ENCODE data around the gene GPAT3. TPM values are rescaled to one million over a fixed set of nuclear protein-coding genes. Genes with fewer than 3 reads are reported as not detected.

GPAT3 gene
- polyA plus RNA-seq, 1 experiment: 15.0 TPM

DNA sequence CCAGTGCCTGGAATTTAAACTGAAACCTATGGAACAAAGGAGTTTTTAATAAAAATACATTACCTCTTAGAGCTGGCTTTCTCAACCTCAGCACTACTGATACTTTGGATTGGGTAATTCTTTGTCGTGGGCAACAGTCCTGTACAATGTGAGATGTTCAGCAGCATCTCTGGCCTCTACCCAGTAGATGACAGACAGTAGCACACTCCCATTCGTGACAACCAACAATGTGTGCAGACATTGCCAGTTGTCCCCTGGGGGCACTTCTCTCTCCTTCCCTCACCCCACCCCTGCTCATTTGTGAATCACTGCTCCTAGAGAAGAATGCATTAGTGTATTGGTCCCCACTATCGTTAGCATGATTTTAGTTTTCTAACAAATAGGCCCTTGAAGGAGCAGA is 16.2 kb downstream of the GPAT3 start:
- ChIA-PET CTCF (no interaction called here), POLR2A (no interaction called here)
- Histone ChIP-seq H3K27me3 (ENCODE audit: control insufficient read depth, insufficient read depth, low read length) (no peaks in the 10 kb centered on the region), H3K9me3 (ENCODE audit: control insufficient read depth, insufficient read depth, low read length) (no peaks in the 10 kb centered on the region), H3K4me3 (ENCODE audit: low read depth, low read length) (no peak overlapping the region), H3K27ac (ENCODE audit: low read depth, low read length) (no peak overlapping the region)
- TF ChIP-seq, protein P1, sequence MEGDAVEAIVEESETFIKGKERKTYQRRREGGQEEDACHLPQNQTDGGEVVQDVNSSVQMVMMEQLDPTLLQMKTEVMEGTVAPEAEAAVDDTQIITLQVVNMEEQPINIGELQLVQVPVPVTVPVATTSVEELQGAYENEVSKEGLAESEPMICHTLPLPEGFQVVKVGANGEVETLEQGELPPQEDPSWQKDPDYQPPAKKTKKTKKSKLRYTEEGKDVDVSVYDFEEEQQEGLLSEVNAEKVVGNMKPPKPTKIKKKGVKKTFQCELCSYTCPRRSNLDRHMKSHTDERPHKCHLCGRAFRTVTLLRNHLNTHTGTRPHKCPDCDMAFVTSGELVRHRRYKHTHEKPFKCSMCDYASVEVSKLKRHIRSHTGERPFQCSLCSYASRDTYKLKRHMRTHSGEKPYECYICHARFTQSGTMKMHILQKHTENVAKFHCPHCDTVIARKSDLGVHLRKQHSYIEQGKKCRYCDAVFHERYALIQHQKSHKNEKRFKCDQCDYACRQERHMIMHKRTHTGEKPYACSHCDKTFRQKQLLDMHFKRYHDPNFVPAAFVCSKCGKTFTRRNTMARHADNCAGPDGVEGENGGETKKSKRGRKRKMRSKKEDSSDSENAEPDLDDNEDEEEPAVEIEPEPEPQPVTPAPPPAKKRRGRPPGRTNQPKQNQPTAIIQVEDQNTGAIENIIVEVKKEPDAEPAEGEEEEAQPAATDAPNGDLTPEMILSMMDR (IDR thresholded peaks at IDR 0.05; ENCODE audit: low read depth, low read length): no peak
- no peak for DNase-seq (ENCODE audit: low read depth, low spot score)

DNA sequence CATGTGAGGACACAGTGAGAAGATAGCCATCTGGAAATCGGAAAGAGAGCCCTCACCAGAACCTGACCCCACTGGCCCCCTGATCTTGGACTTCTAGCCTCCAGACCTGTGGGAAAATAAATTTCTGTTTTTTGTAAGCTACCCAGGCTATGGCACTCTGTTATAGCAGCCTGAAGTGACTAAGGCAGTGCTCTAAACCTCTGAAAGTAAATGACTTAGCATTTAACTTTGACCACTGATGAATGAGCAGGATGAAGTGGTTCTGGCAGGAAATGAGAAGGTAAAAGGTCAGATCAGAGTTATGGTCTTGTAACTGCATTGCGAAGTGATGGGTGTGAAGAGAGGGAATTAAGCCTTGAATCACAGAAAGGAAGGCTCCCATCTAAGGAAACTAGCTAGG is 17.0 kb downstream of the GPAT3 start:
- CTCF ChIA-PET: no interaction called here
- H3K27ac ChIP-seq (ENCODE audit: low read depth, low read length): peak overlapping the region; percentile 69
- H3K27me3 ChIP-seq (ENCODE audit: control insufficient read depth, insufficient read depth, low read length): no peaks in the 10 kb centered on the region
- H3K4me3 ChIP-seq (ENCODE audit: low read depth, low read length): no peak overlapping the region
- no peaks in the 10 kb centered on the region for H3K9me3 ChIP-seq (ENCODE audit: control insufficient read depth, insufficient read depth, low read length)
- POLR2A ChIA-PET: interaction anchor here (1.8 kb wide), 1 partner anchor 78 kb away, joined by 5 read pairs; no protein-coding TSS in a partner anchor
- TF ChIP-seq, protein P1 (IDR thresholded peaks at IDR 0.05; ENCODE audit: low read depth, low read length): no peak
- no peak for DNase-seq (ENCODE audit: low read depth, low spot score)

DNA sequence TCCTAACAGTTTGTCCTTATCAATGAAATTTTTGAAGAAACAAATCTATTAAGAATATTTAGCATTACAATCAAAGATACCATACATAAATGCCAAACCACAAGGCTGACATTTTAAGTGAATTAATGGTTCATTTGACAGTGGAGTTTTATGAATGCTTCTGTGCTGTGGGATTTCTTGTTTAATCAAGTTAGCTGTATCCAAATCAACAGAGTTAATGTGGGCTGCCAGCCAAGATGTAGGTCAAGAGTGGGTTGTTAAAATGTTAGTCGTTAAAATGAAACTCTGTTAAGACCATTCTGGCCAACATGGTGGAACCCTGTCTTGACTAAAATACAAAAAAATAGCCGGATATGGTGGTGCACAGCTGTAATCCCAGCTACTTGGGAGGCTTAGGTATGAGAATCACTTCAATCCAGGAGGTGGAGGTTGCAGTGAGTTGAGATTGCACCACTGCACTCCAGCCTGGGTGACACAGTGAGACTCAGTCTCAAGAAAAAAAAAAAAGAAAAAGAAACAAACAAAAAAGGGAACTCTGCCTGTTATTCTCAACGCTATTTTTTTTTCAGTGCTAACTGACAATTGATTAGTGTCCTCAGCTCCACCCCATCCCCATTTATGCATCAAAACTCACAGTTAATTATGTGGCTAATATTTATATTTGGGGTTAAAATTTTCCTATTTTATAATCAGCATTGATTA is 20.2 kb downstream of the GPAT3 start:
- TF ChIP-seq, protein P1 (IDR thresholded peaks at IDR 0.05; ENCODE audit: low read depth, low read length): no peak
- POLR2A ChIA-PET: no interaction called here
- H3K27me3 ChIP-seq (ENCODE audit: control insufficient read depth, insufficient read depth, low read length): no peaks in the 10 kb centered on the region
- no peak overlapping the region for H3K27ac ChIP-seq (ENCODE audit: low read depth, low read length)
- H3K4me3 ChIP-seq (ENCODE audit: low read depth, low read length): no peak overlapping the region
- no peak for DNase-seq (ENCODE audit: low read depth, low spot score)
- no peaks in the 10 kb centered on the region for H3K9me3 ChIP-seq (ENCODE audit: control insufficient read depth, insufficient read depth, low read length)
- CTCF ChIA-PET: interaction anchor here (0.6 to 1.4 kb wide), 2 partner anchors 9 to 64 kb away, joined by 4 read pairs; no protein-coding TSS in a partner anchor

DNA sequence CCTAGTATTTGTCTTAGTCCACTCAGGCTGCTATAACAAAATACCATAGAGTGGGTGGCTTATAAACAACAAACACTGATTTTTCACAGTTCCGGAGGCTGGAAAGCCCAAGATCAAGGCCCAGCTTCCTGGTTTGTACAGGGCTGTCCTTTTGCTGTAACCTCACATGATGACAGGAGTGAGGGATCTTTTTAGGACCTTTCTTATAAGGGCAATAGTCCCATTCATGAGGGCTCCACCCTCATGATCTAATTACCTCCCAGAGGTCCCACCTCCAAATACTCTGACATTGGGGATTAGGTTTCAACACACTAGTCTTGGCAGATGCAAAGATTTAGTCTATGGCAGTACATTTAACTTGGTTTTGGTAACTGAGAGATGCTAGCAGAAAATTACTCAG is 20.9 kb downstream of the GPAT3 start:
- CTCF ChIA-PET: no interaction called here

DNA sequence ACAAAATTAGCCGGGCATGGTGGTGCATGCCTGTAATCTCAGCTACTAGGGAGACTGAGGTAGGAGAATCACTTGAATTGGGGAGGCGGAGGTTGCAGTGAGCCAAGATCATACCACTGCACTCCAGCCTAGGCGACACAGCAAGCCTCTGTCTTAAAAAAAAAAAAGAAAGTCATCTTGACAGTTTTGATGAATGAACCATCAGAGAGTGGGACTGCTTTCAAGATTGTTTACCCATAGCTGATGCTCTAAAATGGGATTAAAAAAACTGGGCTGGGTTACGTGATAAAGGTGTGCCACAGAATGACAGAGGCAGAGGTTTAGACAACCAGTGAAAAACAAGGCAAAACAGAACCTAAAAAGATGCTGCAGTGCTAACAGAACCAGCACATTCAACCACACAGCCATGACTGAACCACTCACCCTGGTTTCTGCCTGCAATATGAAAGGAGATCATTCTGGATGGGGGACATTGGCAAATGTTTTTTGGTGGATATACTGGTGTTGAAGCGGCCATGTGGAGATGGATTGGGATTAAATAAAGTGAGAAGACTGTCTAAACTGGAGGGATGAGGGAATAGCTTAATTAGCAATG is 22.2 kb downstream of the GPAT3 start:
- Histone ChIP-seq H3K9me3 (ENCODE audit: control insufficient read depth, insufficient read depth, low read length) (no peaks in the 10 kb centered on the region), H3K27ac (ENCODE audit: low read depth, low read length) (no peak overlapping the region), H3K27me3 (ENCODE audit: control insufficient read depth, insufficient read depth, low read length) (no peaks in the 10 kb centered on the region), H3K4me3 (ENCODE audit: low read depth, low read length) (no peak overlapping the region)
- no peak for DNase-seq (ENCODE audit: low read depth, low spot score)
- CTCF ChIA-PET: no interaction called here
- POLR2A ChIA-PET: no interaction called here
- TF ChIP-seq, protein P1 (IDR thresholded peaks at IDR 0.05; ENCODE audit: low read depth, low read length): no peak

More for the DNA sequence above, 20.9 kb downstream of the GPAT3 start:
- no peak for DNase-seq (ENCODE audit: low read depth, low spot score)
- Histone ChIP-seq H3K27ac (ENCODE audit: low read depth, low read length) (no peak overlapping the region), H3K4me3 (ENCODE audit: low read depth, low read length) (no peak overlapping the region), H3K9me3 (ENCODE audit: control insufficient read depth, insufficient read depth, low read length) (no peaks in the 10 kb centered on the region), H3K27me3 (ENCODE audit: control insufficient read depth, insufficient read depth, low read length) (no peaks in the 10 kb centered on the region)
- POLR2A ChIA-PET: no interaction called here
- TF ChIP-seq, protein P1 (IDR thresholded peaks at IDR 0.05; ENCODE audit: low read depth, low read length): no peak

All from AG04450 (cell line).